ENCODE data around the gene C1QTNF12.

GRCh38 chr1:1262758-1263157 lies 16.2 kb upstream of the C1QTNF12 start:
- TF ChIP-seq CTCF (IDR thresholded peaks at IDR 0.05; ENCODE audit: low read length): no peak
- no peak for TF ChIP-seq EZH2phosphoT487 (IDR thresholded peaks at IDR 0.05; ENCODE audit: low read length)

Data from MM.1S (cell line).